NCI-H748 (cell line): Measurements from ENCODE around the gene TBC1D14.

Source experiments
- DNase-seq: peaks from one replicate; lab custom pipeline; 2025; ENCODE audit not compliant: unreplicated experiment; lab: John Stamatoyannopoulos, UW

The TBC1D14 gene

DNA sequence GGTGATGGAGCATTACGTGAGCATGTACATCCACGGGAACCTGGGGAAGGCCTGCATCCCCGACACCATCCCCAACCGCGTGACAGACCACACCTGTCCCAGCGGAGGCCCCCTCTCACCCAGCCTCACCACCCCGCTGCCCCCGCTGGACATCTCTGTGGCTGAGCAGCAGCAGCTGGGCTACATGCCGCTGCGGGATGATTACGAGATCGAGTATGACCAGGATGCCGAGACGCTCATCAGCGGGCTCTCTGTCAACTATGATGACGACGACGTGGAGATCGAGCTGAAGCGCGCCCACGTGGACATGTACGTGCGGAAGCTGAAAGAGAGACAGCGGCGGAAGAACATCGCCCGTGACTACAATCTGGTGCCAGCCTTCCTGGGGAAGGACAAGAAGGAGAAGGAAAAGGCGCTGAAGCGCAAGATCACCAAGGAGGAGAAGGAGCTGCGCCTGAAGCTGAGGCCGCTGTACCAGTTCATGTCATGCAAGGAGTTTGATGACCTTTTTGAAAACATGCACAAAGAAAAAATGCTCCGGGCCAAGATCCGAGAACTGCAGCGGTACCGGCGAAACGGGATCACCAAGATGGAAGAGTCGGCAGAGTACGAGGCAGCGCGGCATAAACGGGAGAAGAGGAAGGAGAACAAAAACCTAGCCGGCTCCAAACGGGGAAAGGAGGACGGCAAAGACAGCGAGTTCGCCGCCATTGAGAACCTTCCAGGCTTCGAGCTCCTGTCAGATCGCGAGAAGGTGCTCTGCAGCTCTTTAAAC is 144.7 kb downstream of the TBC1D14 start:
- DNase-seq: no peak

DNA sequence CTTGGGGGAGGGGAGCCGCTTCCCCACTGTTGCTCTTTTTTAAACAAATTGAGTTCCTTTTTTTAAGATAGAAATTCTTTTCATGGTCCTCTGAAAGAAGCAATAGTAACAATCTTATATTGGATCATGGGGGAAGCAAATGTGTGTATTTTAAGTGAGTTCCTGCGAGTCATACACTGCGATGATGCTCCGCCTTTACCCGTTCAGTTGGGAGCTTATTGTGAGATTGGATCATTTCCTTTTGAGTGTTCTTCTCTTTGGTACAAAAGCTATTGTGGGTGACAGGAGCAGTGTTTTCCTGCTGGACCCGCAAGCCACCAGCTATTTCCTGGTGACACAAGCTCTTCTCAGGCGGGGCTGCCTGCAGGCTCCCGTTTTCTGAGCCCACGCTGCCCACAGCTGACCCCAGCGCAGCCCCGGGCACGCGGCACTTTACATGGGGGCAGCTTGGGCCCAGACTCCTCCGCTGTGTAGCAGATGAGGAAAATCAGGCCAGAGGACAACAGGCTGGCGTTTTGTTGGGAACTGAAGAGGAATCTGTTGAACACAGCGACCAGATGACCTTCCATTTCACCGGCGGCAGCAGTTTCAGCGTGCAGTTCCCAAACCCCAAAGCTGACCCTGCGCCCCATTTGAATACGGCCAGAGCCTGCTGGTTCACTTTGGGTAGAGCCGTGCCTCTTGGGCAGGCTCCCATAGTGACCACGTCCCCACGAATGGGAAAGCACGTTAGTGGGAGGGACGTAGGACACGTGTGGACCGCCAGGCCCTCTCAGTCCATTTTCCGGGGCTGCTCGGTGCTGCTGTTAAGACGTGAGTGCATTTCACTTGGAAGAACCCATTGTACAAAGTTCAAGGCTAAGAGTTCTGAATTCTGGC is 145.7 kb downstream of the TBC1D14 start:
- no peak for DNase-seq

DNA sequence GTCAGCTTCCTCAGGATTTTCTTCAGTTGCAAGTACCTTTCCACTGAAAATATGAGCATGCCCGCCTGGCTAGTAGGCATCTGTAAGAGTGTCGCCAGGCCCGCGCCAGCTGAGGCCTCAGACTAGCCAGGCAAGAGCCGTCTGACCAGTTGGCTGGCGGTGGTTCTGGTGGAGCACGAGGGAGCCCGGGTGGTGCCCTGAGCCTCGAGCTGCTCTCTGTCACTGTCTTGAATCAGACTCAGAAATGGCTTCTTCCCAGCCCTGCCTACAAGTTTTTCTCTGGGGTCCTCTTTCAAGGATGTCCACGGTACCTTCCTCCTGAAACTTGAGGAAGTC is 146.3 kb downstream of the TBC1D14 start:
- DNase-seq: no peak

DNA sequence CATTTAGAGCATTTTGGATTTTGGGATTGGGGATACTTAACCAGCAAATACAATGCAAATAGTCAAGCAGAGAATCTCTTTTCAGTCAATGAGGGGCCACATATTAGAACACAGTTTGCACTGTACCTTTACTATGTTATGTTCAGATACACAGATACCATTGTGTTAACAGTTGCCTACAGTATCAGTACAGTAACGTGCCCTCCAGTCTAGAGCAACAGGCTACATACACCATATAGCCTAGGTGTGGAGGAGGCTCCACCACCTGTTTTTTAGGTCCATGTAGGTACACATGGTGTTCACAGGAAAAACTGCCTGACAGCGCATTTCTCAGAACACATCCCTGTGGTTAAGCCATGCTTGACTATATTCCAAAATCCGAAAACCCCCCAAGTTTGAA is 149.2 kb downstream of the TBC1D14 start:
- no peak for DNase-seq

DNA sequence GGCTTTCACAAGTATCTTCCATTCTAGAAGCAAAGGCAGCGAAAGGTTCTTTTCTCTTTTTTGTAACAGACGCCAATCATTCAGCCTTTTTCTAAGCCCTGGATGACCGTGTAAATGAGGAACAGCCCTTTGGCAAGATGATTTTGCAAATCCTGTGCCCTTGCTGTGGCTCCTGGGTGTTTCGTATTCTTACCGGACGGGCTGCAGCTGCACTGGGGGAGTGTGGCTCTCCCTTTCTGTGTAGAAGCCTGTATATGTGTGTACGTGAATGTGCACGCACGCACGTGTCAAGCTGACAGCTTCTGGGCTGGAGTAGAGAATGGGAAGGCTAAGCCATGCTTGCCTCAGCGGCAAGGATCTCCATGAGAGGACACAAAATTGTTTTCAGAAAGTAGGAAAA is 150.0 kb downstream of the TBC1D14 start:
- no peak for DNase-seq

DNA sequence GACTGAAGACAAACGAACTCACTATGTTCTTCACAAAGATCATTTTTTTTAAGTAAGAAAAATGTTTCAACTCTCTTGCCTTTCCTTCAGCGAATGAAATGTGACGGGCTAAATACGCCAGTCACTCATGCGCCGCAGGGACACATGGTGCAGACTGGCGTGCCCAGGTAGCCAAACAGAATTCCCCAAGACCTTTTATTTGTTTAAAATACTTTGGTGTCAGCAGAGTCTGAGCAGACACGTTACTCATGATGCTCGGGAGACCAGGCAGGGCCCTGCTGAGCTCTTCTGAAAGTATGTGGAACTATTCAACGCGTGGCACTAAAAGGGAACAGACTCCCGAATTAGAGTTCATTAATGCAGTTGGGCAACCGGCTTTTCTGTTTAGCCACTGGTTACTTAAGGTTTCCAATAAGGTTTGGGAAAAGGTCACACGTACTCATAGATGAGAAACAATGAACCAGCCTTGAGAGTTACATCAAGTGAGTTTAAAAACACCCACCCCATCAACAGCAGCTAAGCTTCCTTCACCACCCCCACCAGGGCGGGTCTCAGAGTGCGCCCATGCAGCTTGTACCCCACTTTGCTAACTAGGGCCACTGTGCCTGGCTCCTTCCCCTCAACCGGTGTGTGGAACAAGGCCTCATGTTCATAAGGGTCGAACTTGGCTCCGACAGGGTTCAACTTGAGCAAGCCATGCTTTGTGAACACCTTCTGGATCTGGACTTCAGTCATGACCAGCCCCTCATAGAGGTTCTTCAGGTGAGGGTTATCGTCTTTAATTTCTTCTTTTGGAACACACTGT is 150.9 kb downstream of the TBC1D14 start:
- DNase-seq: no peak

DNA sequence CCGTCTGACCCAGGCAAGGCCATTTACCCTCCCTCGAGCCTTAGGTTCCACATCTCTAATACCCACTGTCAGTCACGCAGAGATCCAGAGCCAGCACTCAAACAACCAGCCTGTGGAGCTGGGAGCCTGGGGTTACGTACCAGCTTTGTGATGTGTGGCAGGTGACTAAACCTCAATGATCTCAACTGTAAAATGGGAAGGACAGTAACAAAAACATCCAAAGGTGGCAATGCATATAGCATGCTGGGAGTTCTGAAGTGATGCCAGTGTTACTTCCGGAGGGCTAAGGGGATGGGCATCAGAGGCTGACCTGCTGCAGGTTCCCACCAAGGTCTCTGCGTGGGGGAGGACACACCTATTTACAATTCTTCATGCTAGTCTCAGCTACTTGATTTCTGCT is 152.2 kb downstream of the TBC1D14 start:
- no peak for DNase-seq

DNA sequence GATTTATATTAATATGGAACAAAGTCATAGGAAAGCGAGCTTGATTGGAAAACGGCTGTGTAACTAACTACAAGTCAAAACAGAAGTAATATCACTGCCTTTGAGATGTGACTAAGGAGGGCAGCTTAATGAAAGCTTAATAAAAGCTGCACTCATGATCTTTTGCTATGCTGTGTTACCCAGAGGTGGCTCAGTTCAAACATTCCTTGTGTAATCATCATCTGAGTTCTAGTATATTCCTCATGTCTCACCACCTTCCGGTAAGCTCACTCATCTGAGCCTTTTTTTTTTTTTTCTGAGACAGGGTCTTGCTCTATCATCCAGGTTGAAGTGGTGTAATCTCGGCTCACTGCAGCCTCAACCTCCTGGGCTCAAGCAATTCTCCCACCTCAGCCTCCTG is 153.2 kb downstream of the TBC1D14 start:
- no peak for DNase-seq

DNA sequence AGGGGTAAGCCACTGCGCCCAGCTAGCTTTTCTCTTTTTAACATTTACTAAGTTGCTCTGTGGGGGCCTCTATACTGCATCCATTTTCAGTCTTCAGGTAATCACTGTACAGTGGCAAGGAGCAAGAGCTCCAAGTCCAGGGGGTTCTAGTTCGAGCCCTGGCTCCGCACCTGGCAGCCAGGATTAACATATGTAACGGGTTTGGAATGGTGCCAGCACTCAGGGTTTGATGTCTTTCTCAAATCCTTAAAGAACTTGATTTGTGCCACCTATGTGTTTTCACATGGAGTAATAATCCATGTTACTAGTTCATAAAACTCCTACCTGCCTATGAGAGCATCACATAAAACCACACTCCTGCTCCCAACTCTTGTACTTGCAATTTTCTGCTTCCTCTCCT is 153.7 kb downstream of the TBC1D14 start:
- no peak for DNase-seq

DNA sequence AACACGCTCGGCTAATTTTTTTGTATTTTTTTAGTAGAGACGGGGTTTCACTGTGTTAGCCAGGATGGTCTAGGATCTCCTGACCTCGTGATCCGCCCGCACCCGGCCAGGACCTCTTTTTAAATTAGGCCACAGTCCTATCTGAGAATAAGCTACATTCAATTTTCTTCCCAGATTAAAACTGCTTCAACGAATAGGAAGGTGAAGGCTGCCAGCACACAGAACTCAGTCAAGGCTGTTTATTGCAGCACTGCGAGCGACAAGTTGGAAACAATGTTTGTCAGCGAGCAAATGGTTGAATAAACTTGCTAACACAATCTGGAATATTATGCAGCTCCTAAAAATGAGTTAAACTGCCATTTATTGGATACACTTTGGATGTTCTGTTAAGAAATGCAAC is 156.4 kb downstream of the TBC1D14 start:
- no peak for DNase-seq

DNA sequence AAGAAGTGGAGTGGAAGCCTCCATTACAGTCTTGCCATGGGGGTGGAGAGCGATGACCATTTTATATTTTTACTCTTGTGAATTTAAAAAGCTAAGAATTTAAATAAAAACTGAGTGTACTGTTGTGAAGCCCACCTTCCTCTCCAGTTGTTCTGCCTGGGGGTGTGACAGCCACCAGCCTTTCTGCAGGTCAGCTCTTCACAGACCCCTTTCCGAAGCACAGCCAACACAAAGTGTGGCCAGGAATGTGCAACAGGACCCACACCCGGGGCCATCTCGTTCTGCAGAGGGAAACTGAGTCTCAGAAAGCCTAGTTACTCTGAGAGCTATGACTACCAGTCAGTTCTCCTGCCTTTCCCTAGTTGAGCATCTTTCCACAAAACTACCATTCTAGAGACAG is 156.9 kb downstream of the TBC1D14 start:
- DNase-seq: no peak

DNA sequence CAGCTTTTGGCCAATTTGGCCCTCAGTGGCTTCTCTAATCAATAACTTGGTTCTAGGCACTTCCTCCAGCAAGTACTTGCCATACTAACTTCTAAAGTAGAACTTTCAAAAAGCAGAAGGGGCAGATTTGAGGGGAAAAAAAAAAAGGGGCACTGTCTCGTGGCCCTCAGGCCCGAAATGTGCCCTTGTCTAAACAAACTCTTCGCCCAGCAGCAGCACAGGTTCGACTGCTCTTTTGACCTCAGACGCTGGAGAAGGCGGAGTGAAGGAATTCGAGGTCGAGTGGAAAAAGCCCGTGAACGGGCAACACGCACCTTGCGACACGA is 157.5 kb downstream of the TBC1D14 start:
- DNase-seq: no peak

DNA sequence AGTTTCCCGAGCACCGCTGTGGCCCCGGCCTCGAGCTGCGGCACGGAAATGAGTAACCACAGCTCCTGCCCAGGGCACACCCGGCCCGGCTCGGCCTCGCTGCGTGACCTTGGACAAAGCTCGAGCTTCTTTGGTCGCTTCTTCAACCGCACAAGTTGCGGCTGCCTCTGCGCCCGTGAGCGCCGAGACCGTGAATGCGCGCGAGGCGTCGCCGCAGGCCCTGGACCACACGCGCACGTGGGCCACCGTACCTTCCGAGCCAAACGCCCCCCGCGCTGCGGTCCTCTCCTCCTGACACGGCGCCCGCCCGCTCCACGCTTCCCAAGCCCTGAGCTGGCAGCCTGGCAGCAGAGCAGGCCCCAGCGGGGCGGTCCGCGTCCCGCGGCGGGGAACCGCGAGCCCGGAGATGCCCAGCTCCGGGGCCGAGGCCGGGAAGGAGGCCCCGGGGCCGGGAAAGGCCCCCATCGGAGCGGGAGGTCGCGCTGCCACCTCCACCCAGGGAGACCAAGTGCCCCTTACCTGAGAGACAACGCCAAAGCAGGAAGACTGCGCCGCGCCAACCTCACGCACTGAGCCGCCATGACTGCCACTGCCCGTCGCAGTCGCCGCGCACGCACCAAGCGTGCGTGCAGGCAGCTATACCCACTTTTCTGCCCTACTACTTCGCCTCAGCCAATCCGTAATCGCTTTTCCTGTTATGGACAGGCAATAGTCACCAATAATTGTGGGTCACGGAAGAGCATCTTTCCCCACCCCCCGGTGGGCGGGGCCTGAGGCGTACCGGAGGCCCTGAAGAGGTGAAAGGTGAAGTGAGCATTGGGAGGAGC is 158.0 kb downstream of the TBC1D14 start, which contains the start of gene GRPEL1:
GRPEL1 (minus strand) TSS at position 613 of the 827 bp plus-strand sequence; CDS start at position 581, 32 bp downstream.
- DNase-seq: peak; percentile 98

DNA sequence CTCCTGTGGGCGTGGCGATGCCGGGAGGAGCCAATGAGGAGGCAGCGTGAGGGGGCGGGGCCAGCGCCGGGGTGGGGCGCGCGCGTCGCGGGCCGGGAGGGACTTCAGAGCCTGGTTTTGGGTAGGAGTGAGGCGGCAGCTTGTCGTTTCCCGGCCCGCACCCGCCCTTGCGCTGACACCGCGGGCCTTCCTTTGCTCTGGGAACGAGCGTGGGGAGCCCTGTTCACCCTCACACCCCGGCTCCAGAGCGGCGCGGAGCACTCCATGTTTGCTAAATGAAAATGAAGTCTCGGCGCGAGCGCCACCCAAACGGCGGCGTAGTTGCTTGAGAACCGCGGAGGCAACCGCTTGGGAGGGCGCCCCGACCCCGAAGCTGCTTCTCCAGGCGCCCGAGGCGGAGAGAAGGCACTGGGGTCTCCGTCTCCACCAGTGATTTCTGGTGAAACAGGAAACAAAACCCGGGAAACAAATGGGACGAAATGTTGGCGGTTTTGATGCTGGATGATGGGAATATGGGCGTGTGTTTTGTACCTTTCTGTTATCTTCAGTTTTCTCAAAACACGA is 158.7 kb downstream of the TBC1D14 start:
- no peak for DNase-seq

DNA sequence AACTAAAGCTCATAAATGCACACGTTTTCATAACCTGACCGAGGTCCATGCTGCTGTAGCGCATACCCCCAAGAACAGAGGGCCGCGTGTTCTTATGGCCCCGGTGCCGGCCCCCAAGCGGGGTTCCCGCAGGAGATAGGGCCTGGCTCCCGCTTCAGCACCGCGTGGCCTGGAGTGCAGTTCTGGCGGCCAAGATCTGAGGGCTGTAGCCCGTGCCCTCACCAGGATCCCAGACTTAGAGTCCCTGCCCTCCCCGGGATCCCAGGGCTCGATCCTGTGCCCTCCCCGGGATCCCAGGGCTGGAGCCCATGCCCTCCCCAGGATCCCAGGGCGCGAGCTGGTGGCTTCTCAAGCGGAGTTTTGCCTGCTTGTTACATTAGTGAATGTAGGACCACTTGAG is 159.3 kb downstream of the TBC1D14 start:
- peak; percentile 21 for DNase-seq

DNA sequence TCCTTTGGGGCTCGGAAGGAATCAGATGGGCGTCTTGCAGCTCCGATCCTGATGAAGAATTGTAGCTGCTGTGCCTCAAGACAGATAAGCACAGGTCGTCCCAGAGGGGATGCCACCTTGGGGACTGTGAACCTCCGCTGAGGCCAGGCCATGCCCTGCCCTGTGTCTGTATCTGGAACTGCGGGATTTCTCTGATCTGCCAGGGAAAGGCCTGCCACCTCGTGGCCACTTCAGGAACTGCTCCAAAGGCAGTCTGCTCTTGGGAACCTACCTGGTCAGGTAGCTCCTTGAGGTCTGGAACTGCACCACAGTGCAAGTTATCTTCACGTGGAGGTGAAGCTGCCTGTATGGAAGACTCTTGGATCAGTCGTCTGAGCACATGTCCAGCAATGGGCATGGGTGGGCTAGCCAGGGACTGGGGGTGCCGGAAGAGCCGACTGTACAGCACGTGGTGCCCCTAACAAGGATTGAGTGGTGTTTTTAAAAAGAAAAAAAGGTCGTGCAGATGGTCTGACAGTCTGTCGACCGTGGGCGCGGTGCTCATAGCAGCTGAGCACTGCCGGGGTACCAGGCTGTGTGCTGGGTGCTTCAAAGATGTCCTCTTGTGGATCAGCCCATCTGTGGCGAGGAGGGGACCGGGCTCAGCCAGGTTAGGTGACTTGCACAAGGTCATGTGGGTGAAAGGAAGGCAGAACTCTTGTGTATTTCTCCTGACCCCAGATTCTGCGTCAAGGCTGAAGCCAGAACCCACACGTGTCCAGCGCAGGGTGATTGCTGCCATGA is 161.3 kb downstream of the TBC1D14 start:
- DNase-seq: peak; percentile 76

DNA sequence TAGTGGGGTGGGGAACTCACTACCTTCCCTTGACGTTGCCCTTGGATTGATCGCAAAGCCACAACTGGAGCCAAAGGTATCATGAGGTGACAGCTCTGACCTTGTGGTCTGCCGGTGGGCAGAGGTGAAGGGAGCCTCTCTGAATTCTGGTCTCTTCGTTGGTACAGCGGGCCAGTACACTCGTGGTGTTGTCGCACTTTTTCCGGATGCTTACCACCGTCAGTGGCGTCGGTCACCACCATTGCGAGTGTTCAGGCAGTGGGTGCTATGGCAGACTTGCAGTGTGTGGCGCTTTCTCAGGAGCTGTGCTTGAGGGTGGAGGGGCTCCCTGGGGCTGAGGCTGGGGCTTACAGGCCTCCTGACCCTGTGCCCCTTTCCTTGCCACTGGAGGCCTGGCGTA is 163.4 kb downstream of the TBC1D14 start:
- DNase-seq: no peak

DNA sequence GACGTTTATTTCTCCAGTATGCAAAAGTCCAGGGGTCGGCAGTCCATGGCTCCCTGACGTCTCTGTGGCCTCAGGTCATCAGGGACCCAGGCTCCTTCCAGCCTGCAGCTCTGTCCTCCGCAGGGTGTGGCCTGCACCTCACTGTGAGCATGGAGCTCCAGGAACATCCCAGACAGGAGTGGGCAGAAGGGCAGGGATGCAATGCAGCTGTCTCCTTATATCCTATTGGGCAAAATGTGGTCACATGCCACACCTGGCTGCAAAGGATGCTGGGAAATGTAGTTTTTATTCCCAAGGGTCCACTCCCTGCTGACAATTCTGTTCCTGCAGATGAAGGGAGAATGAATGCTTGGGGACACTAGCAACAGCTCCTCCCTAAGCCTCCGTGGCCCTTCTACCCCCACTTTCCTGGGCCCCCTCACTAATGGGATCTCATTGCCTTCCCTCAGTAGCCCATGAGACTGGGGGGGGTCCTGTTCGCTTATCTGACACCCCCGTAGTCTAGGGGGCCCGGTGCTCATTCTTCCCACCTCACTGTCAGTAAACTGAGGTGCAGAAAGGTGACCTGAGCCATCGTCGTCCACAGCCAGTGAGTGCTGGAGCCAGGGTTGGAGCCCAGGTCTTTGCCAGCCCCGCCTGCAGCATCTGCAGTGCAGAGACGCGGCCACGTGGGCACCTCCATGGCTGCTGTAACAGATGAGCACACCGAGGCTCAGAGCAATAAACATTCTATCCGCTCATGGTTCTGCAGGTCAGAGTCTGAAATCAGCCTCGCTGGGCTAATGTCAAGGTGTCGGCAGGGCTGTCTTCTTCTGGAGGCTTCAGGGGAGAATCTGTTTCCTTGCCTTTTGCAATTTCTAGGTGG is 164.1 kb downstream of the TBC1D14 start:
- DNase-seq: peak; percentile 47

DNA sequence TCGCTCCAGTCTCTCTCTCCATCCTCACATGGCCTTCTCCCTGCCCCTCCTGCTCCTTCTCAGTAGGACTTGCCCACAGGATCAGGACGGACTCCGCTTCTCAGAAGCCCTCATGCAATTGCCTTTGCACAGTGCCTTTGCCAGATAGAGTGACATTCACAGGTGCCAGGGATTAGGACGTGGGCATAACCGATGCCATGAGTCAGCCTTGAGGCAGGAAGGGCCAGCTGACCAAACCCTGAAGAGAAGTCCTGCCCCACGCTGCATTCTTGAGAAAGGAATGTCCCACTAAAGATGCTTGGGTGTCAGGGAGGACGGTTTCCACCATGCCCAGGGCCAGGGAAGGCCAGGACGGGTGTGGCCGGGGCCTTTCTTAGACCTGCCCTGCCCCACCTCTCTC is 164.8 kb downstream of the TBC1D14 start:
- DNase-seq: no peak
